ENCODE results near the gene AGGF1.

GRCh38 chr5:77022511-77023417 lies 7.4 kb upstream of the AGGF1 start:
- TF ChIP-seq, protein P1, sequence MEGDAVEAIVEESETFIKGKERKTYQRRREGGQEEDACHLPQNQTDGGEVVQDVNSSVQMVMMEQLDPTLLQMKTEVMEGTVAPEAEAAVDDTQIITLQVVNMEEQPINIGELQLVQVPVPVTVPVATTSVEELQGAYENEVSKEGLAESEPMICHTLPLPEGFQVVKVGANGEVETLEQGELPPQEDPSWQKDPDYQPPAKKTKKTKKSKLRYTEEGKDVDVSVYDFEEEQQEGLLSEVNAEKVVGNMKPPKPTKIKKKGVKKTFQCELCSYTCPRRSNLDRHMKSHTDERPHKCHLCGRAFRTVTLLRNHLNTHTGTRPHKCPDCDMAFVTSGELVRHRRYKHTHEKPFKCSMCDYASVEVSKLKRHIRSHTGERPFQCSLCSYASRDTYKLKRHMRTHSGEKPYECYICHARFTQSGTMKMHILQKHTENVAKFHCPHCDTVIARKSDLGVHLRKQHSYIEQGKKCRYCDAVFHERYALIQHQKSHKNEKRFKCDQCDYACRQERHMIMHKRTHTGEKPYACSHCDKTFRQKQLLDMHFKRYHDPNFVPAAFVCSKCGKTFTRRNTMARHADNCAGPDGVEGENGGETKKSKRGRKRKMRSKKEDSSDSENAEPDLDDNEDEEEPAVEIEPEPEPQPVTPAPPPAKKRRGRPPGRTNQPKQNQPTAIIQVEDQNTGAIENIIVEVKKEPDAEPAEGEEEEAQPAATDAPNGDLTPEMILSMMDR (IDR thresholded peaks at IDR 0.05): no peak
- TF ChIP-seq EZH2phosphoT487 (IDR thresholded peaks at IDR 0.05): no peak
- no peak for TF ChIP-seq EZH2 (IDR thresholded peaks at IDR 0.05)
